RWPE1 (cell line): ENCODE results near the gene SMIM29.

Experiments used
- CTCF ChIA-PET: fragments of 350-600 bp; sonication (Branson Sonifier 250); formaldehyde crosslinking; extraction: SDS; loops from one replicate; lab custom pipeline; 2021; lab: Yijun Ruan, JAX
- POLR2A ChIA-PET: fragments of 400-600 bp; formaldehyde crosslinking; extraction: SDS; loops from one replicate; lab custom pipeline; 2020; ENCODE audit warnings: antibody characterized with exemption; ENCODE audit not compliant: low non-redundant PET; lab: Yijun Ruan, JAX
- DNase-seq: peaks from one replicate; pipeline ENCODE4 v3.0.0; 2012; ENCODE audit warnings: low spot score
- H3K27ac ChIP-seq: fragments of 450-650 bp; 2 replicates; pipeline ENCODE4 v1.5.1; 2017
- TF ChIP-seq, protein P1 (sequence below): fragments of 450-650 bp; conservative IDR thresholded peaks from 2 replicates; pipeline ENCODE4 v1.5.1; 2017; ENCODE audit warnings: low read depth, mild to moderate bottlenecking

SMIM29 gene

DNA sequence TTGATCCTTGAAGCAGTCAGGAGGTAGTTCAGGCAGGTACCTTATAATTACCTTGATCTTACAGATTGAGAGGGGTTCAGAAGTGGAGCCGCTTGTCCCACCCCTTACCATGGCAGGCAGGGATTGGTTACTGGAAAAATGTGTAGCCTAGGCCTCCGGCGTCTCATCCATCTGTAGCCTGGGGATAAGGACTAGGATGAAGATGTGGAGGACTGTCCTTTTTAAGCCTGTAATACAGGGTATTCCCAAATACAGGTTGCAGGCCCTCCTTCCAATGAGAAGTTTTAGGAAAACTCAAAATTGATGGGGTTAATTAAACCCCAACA is 9.3 kb downstream of the SMIM29 start:
- no peak for DNase-seq
- CTCF ChIA-PET, result no interaction called here
- no peak overlapping the region; the same call in 1 of the 2 replicates for H3K27ac ChIP-seq
- TF ChIP-seq, protein P1, sequence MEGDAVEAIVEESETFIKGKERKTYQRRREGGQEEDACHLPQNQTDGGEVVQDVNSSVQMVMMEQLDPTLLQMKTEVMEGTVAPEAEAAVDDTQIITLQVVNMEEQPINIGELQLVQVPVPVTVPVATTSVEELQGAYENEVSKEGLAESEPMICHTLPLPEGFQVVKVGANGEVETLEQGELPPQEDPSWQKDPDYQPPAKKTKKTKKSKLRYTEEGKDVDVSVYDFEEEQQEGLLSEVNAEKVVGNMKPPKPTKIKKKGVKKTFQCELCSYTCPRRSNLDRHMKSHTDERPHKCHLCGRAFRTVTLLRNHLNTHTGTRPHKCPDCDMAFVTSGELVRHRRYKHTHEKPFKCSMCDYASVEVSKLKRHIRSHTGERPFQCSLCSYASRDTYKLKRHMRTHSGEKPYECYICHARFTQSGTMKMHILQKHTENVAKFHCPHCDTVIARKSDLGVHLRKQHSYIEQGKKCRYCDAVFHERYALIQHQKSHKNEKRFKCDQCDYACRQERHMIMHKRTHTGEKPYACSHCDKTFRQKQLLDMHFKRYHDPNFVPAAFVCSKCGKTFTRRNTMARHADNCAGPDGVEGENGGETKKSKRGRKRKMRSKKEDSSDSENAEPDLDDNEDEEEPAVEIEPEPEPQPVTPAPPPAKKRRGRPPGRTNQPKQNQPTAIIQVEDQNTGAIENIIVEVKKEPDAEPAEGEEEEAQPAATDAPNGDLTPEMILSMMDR, result no peak
- POLR2A ChIA-PET, result no interaction called here

DNA sequence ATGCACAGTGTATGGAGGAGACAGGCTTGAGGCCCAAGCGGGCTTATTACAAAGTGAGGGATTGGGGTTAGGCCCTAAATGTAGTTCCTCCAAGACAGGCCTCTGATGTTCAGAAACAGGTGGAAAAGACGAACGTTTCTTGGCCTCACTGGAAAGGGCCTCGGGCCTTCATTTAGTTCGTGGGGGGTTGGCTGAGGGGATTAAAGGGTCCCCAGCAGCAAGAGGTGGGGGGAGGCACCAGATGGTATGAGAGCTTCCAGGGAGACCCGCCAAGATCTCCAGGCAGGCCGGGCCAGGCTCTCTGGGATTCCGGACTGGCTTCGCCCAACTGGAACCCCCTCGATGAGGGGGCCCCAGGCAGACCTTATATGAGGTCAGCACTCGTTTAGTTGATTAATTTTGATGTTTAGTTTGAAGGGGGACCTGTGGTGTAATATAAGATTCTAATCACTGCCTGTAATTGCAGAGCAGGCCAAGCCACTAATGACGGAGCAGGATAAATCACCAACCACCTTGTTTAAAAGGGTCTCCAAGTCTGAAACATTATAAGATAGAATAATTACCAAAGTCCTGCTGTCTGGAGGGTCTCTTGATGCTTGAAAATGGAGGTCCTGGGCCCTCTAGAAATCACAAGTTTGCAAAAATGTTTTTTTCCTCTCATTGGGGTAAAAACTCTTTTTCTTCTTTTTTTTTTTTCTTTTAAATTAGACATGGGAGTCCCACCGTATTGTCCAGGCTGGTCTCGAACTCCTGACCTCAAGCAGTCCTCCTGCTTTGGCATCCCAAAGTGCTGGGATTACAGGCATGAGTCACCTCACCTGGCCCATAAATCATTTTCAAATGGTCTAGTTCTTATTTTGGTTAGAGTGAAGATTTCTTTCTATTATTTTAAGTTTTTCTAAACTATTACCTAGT is 10.0 kb downstream of the SMIM29 start:
- ChIA-PET POLR2A (no interaction called here), CTCF (interaction anchor here (0.7 to 1.1 kb wide), 2 partner anchors 8 to 127 kb away, joined by 3 to 5 read pairs; no protein-coding TSS in a partner anchor)
- TF ChIP-seq, protein P1, result no peak
- H3K27ac ChIP-seq, result peak overlapping the region; percentile 88
- no peak for DNase-seq

DNA sequence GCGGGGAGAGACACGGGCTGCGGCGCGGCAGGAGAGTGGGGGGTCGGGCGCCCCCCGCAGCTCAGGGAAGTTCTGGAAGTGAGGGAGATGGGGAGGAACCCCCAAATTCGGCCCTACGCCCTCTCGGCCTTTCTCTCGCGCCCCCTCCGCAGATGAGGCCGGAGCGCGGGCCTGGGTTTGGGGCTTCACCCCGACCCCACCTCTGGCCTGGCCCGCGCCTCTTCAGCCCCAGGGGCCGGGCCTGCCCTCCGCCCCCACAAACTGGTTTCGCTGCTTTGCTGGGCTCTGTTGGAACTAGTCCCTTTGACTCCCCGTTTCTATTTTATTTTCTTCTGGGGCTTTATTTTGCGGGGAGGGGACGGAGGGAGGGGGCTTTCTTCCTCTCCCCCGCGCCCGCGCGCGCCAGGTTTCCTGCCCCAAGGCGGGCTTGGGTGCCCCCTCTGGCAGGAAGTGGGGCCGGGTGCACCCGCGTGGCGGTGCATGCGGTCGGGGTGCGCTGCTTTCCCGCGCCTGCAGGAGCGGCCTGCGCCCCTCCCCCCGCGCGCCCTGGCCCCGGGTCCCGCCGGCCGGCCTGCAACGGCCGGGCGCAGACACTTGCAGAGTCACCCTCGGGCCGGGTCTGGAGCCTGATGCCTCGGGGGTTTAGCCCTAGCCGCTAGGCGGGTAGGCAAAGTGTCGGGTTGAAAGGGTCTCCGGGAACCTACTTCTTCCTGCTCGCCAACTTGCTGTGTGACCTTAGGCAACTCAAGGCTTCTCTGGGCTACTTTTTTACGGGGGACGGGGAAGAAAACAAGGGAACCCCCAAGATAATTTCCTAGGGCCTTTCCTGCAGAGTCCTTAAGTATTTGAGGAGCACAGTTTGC is 10.9 kb downstream of the SMIM29 start:
- DNase-seq, result no peak
- CTCF ChIA-PET, result interaction anchor here (1.1 to 1.4 kb wide), 3 partner anchors 9 to 75 kb away, joined by 5 to 7 read pairs (median 6); no protein-coding TSS in a partner anchor
- POLR2A ChIA-PET, result no interaction called here
- TF ChIP-seq, protein P1, result peak; percentile 32
- peak overlapping the region; percentile 88 for H3K27ac ChIP-seq

DNA sequence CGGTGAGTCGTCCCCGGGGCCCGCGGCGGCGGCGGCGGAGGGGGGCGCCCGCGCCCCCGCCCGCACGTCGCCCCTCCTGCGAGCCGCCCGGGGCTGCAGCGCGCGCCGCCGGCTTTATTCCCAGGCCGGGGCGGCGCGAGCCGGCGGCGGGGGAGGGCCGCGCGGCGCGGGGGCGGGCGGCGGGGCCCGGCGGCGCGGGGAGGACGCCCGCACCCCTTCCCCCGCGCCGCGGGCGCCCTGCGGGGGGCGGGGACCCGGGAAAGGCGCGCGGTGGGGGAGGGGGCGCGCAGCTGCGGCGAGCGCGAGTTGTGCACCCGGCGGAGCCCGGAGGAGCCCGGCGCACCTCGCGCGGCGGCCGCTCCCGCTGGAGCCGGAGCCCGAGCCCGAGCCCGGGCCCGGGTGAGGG is 11.5 kb downstream of the SMIM29 start:
- H3K27ac ChIP-seq, result peak overlapping the region; percentile 88
- DNase-seq, result no peak
- POLR2A ChIA-PET, result interaction anchor here (0.5 to 1.3 kb wide), 6 partner anchors 11 to 188 kb away, joined by 3 to 13 read pairs (median 4); no protein-coding TSS in a partner anchor
- TF ChIP-seq, protein P1, result no peak
- CTCF ChIA-PET, result interaction anchor here (1.2 to 1.4 kb wide), 2 partner anchors 12 to 74 kb away, joined by 6 to 7 read pairs; no protein-coding TSS in a partner anchor

DNA sequence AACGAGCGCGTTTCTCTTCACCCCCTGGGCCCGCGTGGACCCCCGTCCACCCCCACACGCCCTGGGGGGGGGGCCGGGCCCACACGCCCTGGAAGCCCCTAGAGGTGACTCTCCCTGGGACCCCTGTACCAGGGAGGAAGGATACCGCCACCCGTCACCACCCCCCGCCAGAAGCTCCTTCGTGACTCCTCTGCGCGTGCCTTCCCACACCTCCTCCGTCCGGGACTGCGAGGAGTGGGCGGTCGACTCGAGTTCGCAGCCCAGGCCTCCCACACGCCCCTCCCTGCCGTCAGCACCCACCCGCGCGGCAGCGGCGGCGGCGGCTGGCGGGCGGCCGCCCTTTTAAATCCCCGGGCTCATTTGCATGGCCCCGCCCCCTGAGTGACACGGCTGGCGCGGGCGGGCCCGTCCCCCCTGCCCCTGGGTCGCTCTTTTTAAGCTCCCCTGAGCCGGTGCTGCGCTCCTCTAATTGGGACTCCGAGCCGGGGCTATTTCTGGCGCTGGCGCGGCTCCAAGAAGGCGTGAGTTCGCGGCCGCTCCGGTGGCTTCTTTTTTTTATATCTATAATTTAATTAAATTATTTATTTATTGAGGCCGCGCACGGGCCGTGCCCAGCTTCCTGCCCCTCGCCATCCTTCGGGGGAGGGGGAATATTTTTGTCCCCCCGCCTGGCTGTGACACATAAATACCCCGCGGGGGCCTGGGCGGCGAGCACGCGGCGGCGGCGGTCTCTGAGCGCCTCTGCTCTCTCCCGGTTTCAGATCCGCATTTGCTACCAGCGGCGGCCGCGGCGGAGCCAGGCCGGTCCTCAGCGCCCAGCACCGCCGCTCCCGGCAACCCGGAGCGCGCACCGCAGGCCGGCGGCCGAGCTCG is 12.1 kb downstream of the SMIM29 start, which contains the start of gene HMGA1:
Gene HMGA1 (plus strand): TSS at position 431 of the 873 bp plus-strand sequence. CDS start 3,908 bp downstream, outside the sequence.
- DNase-seq, result peak; percentile 85
- TF ChIP-seq, protein P1, result no peak
- ChIA-PET CTCF (interaction anchor here (0.6 to 1.4 kb wide), 5 partner anchors 13 to 1835 kb away, joined by 3 to 7 read pairs (median 5); no protein-coding TSS in a partner anchor), POLR2A (interaction anchor here (0.5 to 1.3 kb wide), 7 partner anchors 10 to 188 kb away, joined by 3 to 13 read pairs (median 4); no protein-coding TSS in a partner anchor)
- peak within 1 kb of the TSS; percentile 88 for H3K27ac ChIP-seq
